Measurements from ENCODE around the gene PKD1.

PKD1 gene

DNA sequence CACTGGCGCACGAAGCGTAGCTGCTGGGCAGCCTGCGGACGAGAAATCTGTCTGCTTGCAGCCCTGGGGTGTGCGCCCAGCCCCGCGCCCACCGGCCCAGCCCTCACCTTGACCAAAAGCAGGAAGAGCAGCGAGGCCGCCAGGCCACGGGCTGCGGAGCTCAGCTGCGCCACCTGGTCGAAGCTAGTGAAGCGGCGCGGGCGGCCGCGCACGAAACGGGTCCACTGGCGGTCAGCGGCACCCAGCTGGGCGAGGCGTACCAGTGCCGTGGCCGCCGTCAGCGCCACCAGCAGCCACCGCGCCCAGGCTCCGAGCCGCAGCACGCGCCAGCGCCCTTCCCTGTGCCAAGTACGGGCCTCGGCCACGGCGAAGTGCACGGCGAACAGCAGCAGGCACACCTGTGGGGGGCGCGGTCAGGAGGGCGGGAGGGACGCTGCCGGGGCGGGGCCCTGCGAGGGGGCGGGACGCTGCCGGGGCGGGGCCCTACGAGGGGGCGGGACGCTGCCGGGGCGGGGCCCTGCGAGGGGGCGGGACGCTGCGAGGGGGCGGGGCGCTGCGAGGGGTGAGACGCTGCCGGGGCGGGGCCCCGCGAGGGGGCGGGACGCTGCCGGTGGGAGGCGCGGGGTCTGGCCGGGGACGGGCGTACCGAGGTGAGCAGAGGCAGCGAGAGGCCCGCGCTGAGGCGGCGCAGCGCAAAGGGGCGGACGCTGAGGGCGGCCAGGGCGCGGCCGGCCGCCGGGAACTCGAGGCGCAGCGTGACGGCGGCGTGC, 44.7 kb downstream of the PKD1 start:
- DNase-seq (ENCODE audit: low spot score) (peak; percentile 40), FAIRE-seq (no peak)

DNA sequence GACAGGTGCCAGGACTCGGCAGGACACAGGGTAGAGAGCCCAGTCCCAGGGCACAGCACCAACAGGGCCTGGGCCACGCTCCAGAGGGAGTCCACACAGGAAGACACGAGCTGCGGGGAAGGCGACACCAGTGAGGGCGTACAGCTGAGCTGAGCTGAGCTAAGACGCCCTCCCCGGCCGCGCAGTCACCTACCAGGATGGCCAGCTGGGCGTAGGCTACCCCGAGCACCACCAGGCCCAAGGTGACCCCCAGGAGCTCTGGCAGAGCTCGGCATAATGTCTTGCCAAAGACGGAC, 45.3 kb downstream of the PKD1 start:
- FAIRE-seq: no peak

GRCh38 chr16:2089706-2090480, 45.8 kb downstream of the PKD1 start:
- DNase-seq (ENCODE audit: low spot score): no peak
- FAIRE-seq: no peak

More for the DNA sequence above, 45.3 kb downstream of the PKD1 start:
- no peak for DNase-seq (ENCODE audit: low spot score)

- DNase-seq (ENCODE audit: low spot score) (no peak), FAIRE-seq (no peak)
Measured at GRCh38 chr16:2088759-2089358, 46.8 kb downstream of the PKD1 start.

- FAIRE-seq (peak; percentile 66), DNase-seq (ENCODE audit: low spot score) (no peak)
Measured at GRCh38 chr16:2087748-2088631, 47.7 kb downstream of the PKD1 start.

DNA sequence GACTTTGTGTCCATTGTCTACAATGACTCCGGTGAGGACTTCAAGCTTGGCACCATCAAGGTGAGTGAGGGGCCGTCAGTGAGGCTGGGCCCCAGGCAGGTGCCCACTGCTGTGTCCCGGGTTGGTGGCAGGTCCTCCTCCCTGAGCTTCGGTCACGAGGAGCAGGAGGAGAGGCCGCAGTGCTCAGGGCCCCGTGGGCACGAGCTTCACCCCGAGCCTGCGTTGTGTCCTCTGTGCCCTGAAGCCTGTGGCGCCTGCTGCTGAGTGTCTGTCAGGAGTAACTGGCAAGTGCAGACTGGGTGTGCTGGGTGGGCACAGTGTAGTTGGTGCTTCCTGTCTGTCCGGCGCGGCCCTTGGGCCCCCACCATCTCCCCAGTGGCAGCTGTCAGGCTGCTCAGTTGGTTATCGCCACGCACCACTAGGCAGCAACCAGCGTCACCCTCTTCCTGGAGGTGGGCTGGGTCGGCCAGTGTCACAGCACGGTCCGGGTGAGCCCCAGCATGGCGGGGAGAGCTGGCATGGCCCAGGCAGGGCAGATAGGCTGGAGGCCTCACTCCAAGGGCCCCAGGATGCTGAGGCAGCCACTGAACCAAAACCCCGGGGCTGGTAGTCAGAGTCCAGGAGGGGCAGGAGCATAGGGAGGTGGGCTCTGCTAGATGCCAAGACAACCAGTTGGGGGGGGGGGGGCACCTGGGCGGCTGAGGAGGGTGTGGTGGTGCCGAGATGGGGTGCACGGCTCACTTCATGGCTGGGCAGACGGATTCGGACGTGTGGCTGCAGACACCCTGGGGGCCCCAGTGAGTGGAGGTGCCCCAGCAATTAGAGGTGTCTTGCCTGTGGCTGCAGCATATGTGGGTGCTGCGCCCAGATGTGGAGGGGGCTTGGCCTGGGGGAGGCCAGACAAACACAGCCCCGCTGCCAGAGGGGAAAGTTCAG, 48.6 kb downstream of the PKD1 start:
- DNase-seq (ENCODE audit: low spot score): no peak
- FAIRE-seq: no peak

- FAIRE-seq (no peak), DNase-seq (ENCODE audit: low spot score) (no peak)
Measured at GRCh38 chr16:2086106-2086742, 49.5 kb downstream of the PKD1 start.

DNA sequence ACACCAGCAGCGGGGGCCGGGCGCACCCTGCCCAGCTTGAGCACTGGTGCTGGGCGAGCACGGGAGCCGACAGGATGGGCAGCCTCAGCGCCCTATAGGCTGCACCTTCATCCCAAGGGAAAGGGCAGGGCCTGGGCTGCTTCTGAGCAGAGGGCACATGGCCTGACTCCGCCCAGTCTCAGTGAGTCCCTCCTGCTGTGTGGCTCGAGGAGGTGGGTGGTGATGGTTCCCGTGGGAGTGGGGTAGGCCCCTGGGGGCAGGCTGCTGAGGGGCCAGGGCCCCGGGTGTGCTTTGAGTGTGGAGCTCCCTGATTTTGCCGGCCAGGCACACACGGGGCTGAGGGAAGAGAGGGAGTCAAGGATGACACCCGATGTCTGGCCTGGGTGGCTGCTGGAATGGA, 50.0 kb downstream of the PKD1 start:
- FAIRE-seq (no peak), DNase-seq (ENCODE audit: low spot score) (no peak)

DNA sequence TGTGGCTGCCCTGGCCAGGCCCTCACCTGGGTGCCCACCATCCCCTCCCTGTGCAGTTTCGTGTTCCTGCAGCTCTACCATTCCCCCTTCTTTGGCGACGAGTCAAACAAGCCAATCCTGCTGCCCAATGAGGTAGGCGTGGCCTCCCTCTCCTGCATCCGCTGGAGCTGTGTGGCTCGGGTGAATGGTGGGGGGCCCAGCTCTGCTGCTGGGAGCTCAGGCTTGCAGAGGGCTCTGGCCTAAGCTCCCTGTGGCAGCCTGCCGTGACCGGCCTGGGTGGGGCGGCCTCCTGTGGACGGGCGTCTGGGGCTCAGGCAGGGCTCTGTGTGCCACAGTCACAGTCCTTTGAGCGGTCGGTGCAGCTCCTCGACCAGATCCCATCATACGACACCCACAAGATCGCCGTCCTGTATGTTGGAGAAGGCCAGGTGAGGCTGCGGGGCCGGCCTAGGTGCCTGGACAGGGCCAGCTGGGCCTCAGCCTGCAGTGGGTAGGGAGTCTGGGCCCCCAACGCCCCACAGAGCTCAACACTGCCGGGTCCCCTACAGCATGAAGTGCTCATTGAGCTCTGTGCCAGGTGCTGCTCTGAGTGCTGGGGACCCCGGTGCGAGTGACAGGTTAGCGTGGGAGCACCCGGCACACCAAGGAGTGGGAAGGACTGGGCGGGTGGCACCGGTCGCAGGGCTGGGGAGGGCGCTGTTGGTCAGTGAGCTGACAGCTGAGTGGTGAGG, 50.6 kb downstream of the PKD1 start:
- DNase-seq (ENCODE audit: low spot score) (no peak), FAIRE-seq (no peak)

DNA sequence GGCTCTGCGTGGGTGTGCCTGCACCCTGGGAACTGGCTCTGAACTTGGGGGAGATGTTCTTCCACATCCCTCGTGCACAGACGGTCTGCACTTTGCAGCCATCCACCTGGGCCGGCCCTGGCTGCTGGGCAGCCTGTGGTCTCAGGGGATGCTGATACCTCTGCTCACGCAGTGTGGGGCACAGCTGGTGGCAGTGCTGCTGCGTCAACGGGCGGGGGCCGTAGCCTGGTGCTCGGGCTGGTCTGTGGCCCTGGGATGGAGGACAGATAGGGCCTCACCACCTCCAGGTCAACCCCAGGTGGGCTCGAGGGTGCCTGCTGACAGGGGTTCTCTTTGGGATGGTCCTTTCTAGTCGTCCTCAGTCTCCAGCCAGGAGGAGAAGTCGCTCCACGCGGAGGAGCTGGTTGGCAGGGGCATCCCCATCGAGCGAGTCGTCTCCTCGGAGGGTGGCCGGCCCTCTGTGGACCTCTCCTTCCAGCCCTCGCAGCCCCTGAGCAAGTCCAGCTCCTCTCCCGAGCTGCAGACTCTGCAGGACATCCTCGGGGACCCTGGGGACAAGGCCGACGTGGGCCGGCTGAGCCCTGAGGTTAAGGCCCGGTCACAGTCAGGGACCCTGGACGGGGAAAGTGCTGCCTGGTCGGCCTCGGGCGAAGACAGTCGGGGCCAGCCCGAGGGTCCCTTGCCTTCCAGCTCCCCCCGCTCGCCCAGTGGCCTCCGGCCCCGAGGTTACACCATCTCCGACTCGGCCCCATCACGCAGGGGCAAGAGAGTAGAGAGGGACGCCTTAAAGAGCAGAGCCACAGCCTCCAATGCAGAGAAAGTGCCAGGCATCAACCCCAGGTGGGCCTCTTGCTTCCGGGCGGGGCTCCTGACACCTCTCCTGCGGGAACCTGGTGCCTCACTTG, 51.6 kb downstream of the PKD1 start:
- DNase-seq (ENCODE audit: low spot score) (no peak), FAIRE-seq (no peak)

GRCh38 chr16:2083409-2083808, 52.3 kb downstream of the PKD1 start:
- FAIRE-seq (no peak), DNase-seq (ENCODE audit: low spot score) (no peak)

GRCh38 chr16:2082983-2083364, 52.7 kb downstream of the PKD1 start:
- DNase-seq (ENCODE audit: low spot score) (no peak), FAIRE-seq (no peak)

GRCh38 chr16:2082171-2082982, 53.3 kb downstream of the PKD1 start:
- FAIRE-seq: no peak

GRCh38 chr16:2081201-2082084, 54.3 kb downstream of the PKD1 start:
- DNase-seq (ENCODE audit: low spot score): no peak
- no peak for FAIRE-seq

More at GRCh38 chr16:2082171-2082982, 53.3 kb downstream of the PKD1 start:
- no peak for DNase-seq (ENCODE audit: low spot score)

- FAIRE-seq: no peak
- DNase-seq (ENCODE audit: low spot score): no peak
Measured at GRCh38 chr16:2079991-2080390, 55.7 kb downstream of the PKD1 start.

DNA sequence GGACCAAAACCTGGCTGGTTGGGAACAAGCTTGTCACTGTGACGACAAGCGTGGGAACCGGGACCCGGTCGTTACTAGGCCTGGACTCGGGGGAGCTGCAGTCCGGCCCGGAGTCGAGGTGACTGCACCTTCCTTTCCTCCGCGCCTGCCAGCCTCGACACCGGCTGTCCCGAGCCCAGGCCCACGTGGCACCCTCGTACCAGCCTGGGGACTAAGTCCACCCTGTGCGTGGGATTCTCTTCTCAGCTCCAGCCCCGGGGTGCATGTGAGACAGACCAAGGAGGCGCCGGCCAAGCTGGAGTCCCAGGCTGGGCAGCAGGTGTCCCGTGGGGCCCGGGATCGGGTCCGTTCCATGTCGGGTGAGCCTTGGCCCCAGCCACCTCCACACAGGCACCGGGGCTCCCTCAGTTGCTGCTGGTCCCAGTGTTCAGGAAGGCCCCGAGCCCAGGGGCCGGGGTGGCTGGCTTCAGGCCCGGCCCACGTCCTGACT, 56.3 kb downstream of the PKD1 start:
- no peak for DNase-seq (ENCODE audit: low spot score)
- no peak for FAIRE-seq

Measured in urothelium cell line (cell line).